ENCODE measurements around the gene FOXK1.

Gene FOXK1

GRCh38 chr7:4760952-4761351, 78.9 kb downstream of the FOXK1 start:
- H3K4me3 ChIP-seq: no peak overlapping the region
- peaks cover 70% of the 10 kb centered on the region for H3K36me3 ChIP-seq (ENCODE audit: insufficient read depth, low read length)
- H3K9me3 ChIP-seq (ENCODE audit: low read depth, low read length): no peaks in the 10 kb centered on the region
- H3K9ac ChIP-seq (ENCODE audit: insufficient read length): no peak overlapping the region
- no peak for DNase-seq (ENCODE audit: low read depth, low spot score)
- H3K27ac ChIP-seq: no peak overlapping the region
- no peak for TF ChIP-seq POLR2AphosphoS5 (IDR thresholded peaks at IDR 0.05; ENCODE audit: borderline replicate concordance, low read depth, low read length)
- TF ChIP-seq EZH2 (IDR thresholded peaks at IDR 0.05): no peak
- TF ChIP-seq FOXP2 (optimal IDR thresholded peaks at IDR 0.05; ENCODE audit: control extremely low read depth, extremely low read length, insufficient read depth): no peak

- Histone ChIP-seq H3K9ac (ENCODE audit: insufficient read length) (no peak overlapping the region), H3K4me3 (no peak overlapping the region), H3K27ac (no peak overlapping the region), H3K36me3 (ENCODE audit: insufficient read depth, low read length) (peaks cover 58% of the 10 kb centered on the region; the same call in 1 of the 2 replicates), H3K9me3 (ENCODE audit: low read depth, low read length) (no peaks in the 10 kb centered on the region)
- no peak for DNase-seq (ENCODE audit: low read depth, low spot score)
- no peak for TF ChIP-seq FOXP2 (optimal IDR thresholded peaks at IDR 0.05; ENCODE audit: control extremely low read depth, extremely low read length, insufficient read depth)
- no peak for TF ChIP-seq POLR2AphosphoS5 (IDR thresholded peaks at IDR 0.05; ENCODE audit: borderline replicate concordance, low read depth, low read length)
- no peak for TF ChIP-seq EZH2 (IDR thresholded peaks at IDR 0.05)
Measured at GRCh38 chr7:4762121-4763055, 80.3 kb downstream of the FOXK1 start.

GRCh38 chr7:4763091-4763793, 81.1 kb downstream of the FOXK1 start:
- Histone ChIP-seq H3K36me3 (ENCODE audit: insufficient read depth, low read length) (peaks cover 51% of the 10 kb centered on the region; the same call in 1 of the 2 replicates), H3K27ac (no peak overlapping the region), H3K9ac (ENCODE audit: insufficient read length) (no peak overlapping the region), H3K4me3 (no peak overlapping the region), H3K9me3 (ENCODE audit: low read depth, low read length) (no peaks in the 10 kb centered on the region)
- TF ChIP-seq POLR2AphosphoS5 (IDR thresholded peaks at IDR 0.05; ENCODE audit: borderline replicate concordance, low read depth, low read length) (no peak), FOXP2 (optimal IDR thresholded peaks at IDR 0.05; ENCODE audit: control extremely low read depth, extremely low read length, insufficient read depth) (no peak), EZH2 (IDR thresholded peaks at IDR 0.05) (no peak)
- DNase-seq (ENCODE audit: low read depth, low spot score): no peak

GRCh38 chr7:4763794-4764185, 81.7 kb downstream of the FOXK1 start:
- no peak overlapping the region for H3K9ac ChIP-seq (ENCODE audit: insufficient read length)

GRCh38 chr7:4764402-4765007, 82.4 kb downstream of the FOXK1 start:
- peaks cover 41% of the 10 kb centered on the region; the same call in 1 of the 2 replicates for H3K36me3 ChIP-seq (ENCODE audit: insufficient read depth, low read length)
- no peak overlapping the region for H3K4me3 ChIP-seq
- H3K9ac ChIP-seq (ENCODE audit: insufficient read length): no peak overlapping the region
- no peaks in the 10 kb centered on the region for H3K9me3 ChIP-seq (ENCODE audit: low read depth, low read length)
- no peak overlapping the region for H3K27ac ChIP-seq
- TF ChIP-seq POLR2AphosphoS5 (IDR thresholded peaks at IDR 0.05; ENCODE audit: borderline replicate concordance, low read depth, low read length) (no peak), FOXP2 (optimal IDR thresholded peaks at IDR 0.05; ENCODE audit: control extremely low read depth, extremely low read length, insufficient read depth) (no peak), EZH2 (IDR thresholded peaks at IDR 0.05) (no peak)
- no peak for DNase-seq (ENCODE audit: low read depth, low spot score)

More at GRCh38 chr7:4763794-4764185, 81.7 kb downstream of the FOXK1 start:
- Histone ChIP-seq H3K27ac (no peak overlapping the region), H3K4me3 (no peak overlapping the region), H3K9me3 (ENCODE audit: low read depth, low read length) (no peaks in the 10 kb centered on the region), H3K36me3 (ENCODE audit: insufficient read depth, low read length) (peaks cover 46% of the 10 kb centered on the region; the same call in 1 of the 2 replicates)
- TF ChIP-seq EZH2 (IDR thresholded peaks at IDR 0.05) (no peak), FOXP2 (optimal IDR thresholded peaks at IDR 0.05; ENCODE audit: control extremely low read depth, extremely low read length, insufficient read depth) (no peak)
- DNase-seq (ENCODE audit: low read depth, low spot score): no peak

GRCh38 chr7:4765776-4766490, 83.8 kb downstream of the FOXK1 start:
- Histone ChIP-seq H3K9ac (ENCODE audit: insufficient read length) (no peak overlapping the region), H3K9me3 (ENCODE audit: low read depth, low read length) (no peaks in the 10 kb centered on the region), H3K27ac (no peak overlapping the region), H3K4me3 (no peak overlapping the region), H3K36me3 (ENCODE audit: insufficient read depth, low read length) (peaks cover 30% of the 10 kb centered on the region; the same call in 1 of the 2 replicates)
- TF ChIP-seq EZH2 (IDR thresholded peaks at IDR 0.05): no peak
- TF ChIP-seq POLR2AphosphoS5 (IDR thresholded peaks at IDR 0.05; ENCODE audit: borderline replicate concordance, low read depth, low read length): no peak
- no peak for DNase-seq (ENCODE audit: low read depth, low spot score)

GRCh38 chr7:4766666-4767519, 84.8 kb downstream of the FOXK1 start:
- Histone ChIP-seq H3K4me3 (no peak overlapping the region), H3K36me3 (ENCODE audit: insufficient read depth, low read length) (peaks cover 21% of the 10 kb centered on the region; the same call in 1 of the 2 replicates), H3K9ac (ENCODE audit: insufficient read length) (no peak overlapping the region), H3K9me3 (ENCODE audit: low read depth, low read length) (no peaks in the 10 kb centered on the region), H3K27ac (0 out of 2 replicates have a peak overlapping the region, but pooled peaks have one; percentile 11)
- no peak for DNase-seq (ENCODE audit: low read depth, low spot score)
- TF ChIP-seq FOXP2 (optimal IDR thresholded peaks at IDR 0.05; ENCODE audit: control extremely low read depth, extremely low read length, insufficient read depth) (no peak), POLR2AphosphoS5 (IDR thresholded peaks at IDR 0.05; ENCODE audit: borderline replicate concordance, low read depth, low read length) (no peak), EZH2 (IDR thresholded peaks at IDR 0.05) (no peak)
